ENCODE results near the gene EGLN1. TPM values are rescaled to one million over a fixed set of nuclear protein-coding genes. Genes with fewer than 3 reads are reported as not detected.
"Not testable (repeated sequence)": the region's sequence is repeated elsewhere in the genome, so short reads cannot be mapped to it uniquely, and the experiment has no call there.

EGLN1 gene
- total RNA-seq, 1 donor: 19.0 TPM

- Histone ChIP-seq H3K4me3 (ENCODE audit: low read length) (no peak overlapping the region), H3K4me1 (ENCODE audit: insufficient read depth, low read length) (peaks cover 5% of the 10 kb centered on the region), H3K9me3 (ENCODE audit: low read depth, low read length) (no peaks in the 10 kb centered on the region), H3K27me3 (ENCODE audit: insufficient read depth, low read length) (peaks cover 22% of the 10 kb centered on the region)
These were observed 9.8 kb upstream of the EGLN1 start for GRCh38 chr1:231431665-231432415.

- H3K4me1 ChIP-seq (ENCODE audit: insufficient read depth, low read length); H3K4me3 ChIP-seq (ENCODE audit: low read length); H3K9me3 ChIP-seq (ENCODE audit: low read depth, low read length): not testable (repeated sequence)
- peaks cover 23% of the 10 kb centered on the region for H3K27me3 ChIP-seq (ENCODE audit: insufficient read depth, low read length)
These were observed 8.7 kb upstream of the EGLN1 start for GRCh38 chr1:231430678-231431352.

GRCh38 chr1:231428377-231428776 is 6.3 kb upstream of the EGLN1 start:
- Histone ChIP-seq H3K4me1 (ENCODE audit: insufficient read depth, low read length) (peaks cover 5% of the 10 kb centered on the region), H3K27me3 (ENCODE audit: insufficient read depth, low read length) (peaks cover 42% of the 10 kb centered on the region), H3K4me3 (ENCODE audit: low read length) (no peak overlapping the region), H3K9me3 (ENCODE audit: low read depth, low read length) (no peaks in the 10 kb centered on the region)

GRCh38 chr1:231424950-231425805 is 3.1 kb upstream of the EGLN1 start:
- peaks cover 10% of the 10 kb centered on the region for H3K4me1 ChIP-seq (ENCODE audit: insufficient read depth, low read length)
- H3K4me3 ChIP-seq (ENCODE audit: low read length): no peak overlapping the region
- peaks cover 34% of the 10 kb centered on the region for H3K27me3 ChIP-seq (ENCODE audit: insufficient read depth, low read length)

GRCh38 chr1:231423648-231424047 is 1.6 kb upstream of the EGLN1 start:
- Histone ChIP-seq H3K4me1 (ENCODE audit: insufficient read depth, low read length) (peaks cover 24% of the 10 kb centered on the region), H3K27me3 (ENCODE audit: insufficient read depth, low read length) (peaks cover 34% of the 10 kb centered on the region)

More at GRCh38 chr1:231424950-231425805, 3.1 kb upstream of the EGLN1 start:
- H3K9me3 ChIP-seq (ENCODE audit: low read depth, low read length): no peaks in the 10 kb centered on the region

GRCh38 chr1:231422798-231423309 is 767 bp upstream of the EGLN1 start:
- Histone ChIP-seq H3K27me3 (ENCODE audit: insufficient read depth, low read length) (peaks cover 34% of the 10 kb centered on the region), H3K4me3 (ENCODE audit: low read length) (peak overlapping the region; percentile 47), H3K4me1 (ENCODE audit: insufficient read depth, low read length) (peaks cover 30% of the 10 kb centered on the region)

More at GRCh38 chr1:231423648-231424047, 1.6 kb upstream of the EGLN1 start:
- H3K9me3 ChIP-seq (ENCODE audit: low read depth, low read length): no peaks in the 10 kb centered on the region
- no peak overlapping the region for H3K4me3 ChIP-seq (ENCODE audit: low read length)

GRCh38 chr1:231421546-231421970 is 529 bp downstream of the EGLN1 start:
- Histone ChIP-seq H3K4me3 (ENCODE audit: low read length) (peak overlapping the region; percentile 64), H3K27me3 (ENCODE audit: insufficient read depth, low read length) (peaks cover 27% of the 10 kb centered on the region), H3K9me3 (ENCODE audit: low read depth, low read length) (no peaks in the 10 kb centered on the region), H3K4me1 (ENCODE audit: insufficient read depth, low read length) (peaks cover 40% of the 10 kb centered on the region)

More at GRCh38 chr1:231422798-231423309, 767 bp upstream of the EGLN1 start:
- H3K9me3 ChIP-seq (ENCODE audit: low read depth, low read length): no peaks in the 10 kb centered on the region

GRCh38 chr1:231420959-231421545 is 1.0 kb downstream of the EGLN1 start:
- peaks cover 23% of the 10 kb centered on the region for H3K27me3 ChIP-seq (ENCODE audit: insufficient read depth, low read length)
- no peaks in the 10 kb centered on the region for H3K9me3 ChIP-seq (ENCODE audit: low read depth, low read length)
- peaks cover 41% of the 10 kb centered on the region for H3K4me1 ChIP-seq (ENCODE audit: insufficient read depth, low read length)
- peak overlapping the region; percentile 64 for H3K4me3 ChIP-seq (ENCODE audit: low read length)

- Histone ChIP-seq H3K4me3 (ENCODE audit: low read length) (peak overlapping the region; percentile 64), H3K9me3 (ENCODE audit: low read depth, low read length) (no peaks in the 10 kb centered on the region), H3K4me1 (ENCODE audit: insufficient read depth, low read length) (peaks cover 47% of the 10 kb centered on the region), H3K27me3 (ENCODE audit: insufficient read depth, low read length) (peaks cover 16% of the 10 kb centered on the region)
These were observed 1.7 kb downstream of the EGLN1 start for GRCh38 chr1:231420299-231420958.

GRCh38 chr1:231419738-231420298 is 2.3 kb downstream of the EGLN1 start:
- Histone ChIP-seq H3K4me3 (ENCODE audit: low read length) (peak overlapping the region; percentile 64), H3K9me3 (ENCODE audit: low read depth, low read length) (no peaks in the 10 kb centered on the region), H3K27me3 (ENCODE audit: insufficient read depth, low read length) (peaks cover 10% of the 10 kb centered on the region), H3K4me1 (ENCODE audit: insufficient read depth, low read length) (peaks cover 49% of the 10 kb centered on the region)

GRCh38 chr1:231419147-231419546 is 2.9 kb downstream of the EGLN1 start:
- peaks cover 54% of the 10 kb centered on the region for H3K4me1 ChIP-seq (ENCODE audit: insufficient read depth, low read length)
- no peaks in the 10 kb centered on the region for H3K9me3 ChIP-seq (ENCODE audit: low read depth, low read length)
- peaks cover 4% of the 10 kb centered on the region for H3K27me3 ChIP-seq (ENCODE audit: insufficient read depth, low read length)
- H3K4me3 ChIP-seq (ENCODE audit: low read length): peak overlapping the region; percentile 64

GRCh38 chr1:231418741-231419107 is 3.4 kb downstream of the EGLN1 start:
- Histone ChIP-seq H3K9me3 (ENCODE audit: low read depth, low read length) (no peaks in the 10 kb centered on the region), H3K27me3 (ENCODE audit: insufficient read depth, low read length) (peaks cover 3% of the 10 kb centered on the region), H3K4me3 (ENCODE audit: low read length) (peak overlapping the region; percentile 64), H3K4me1 (ENCODE audit: insufficient read depth, low read length) (peaks cover 54% of the 10 kb centered on the region)

GRCh38 chr1:231418101-231418740 is 3.9 kb downstream of the EGLN1 start:
- H3K4me3 ChIP-seq (ENCODE audit: low read length): peak overlapping the region; percentile 64

More at GRCh38 chr1:231418101-231418740, 3.9 kb downstream of the EGLN1 start:
- Histone ChIP-seq H3K4me1 (ENCODE audit: insufficient read depth, low read length) (peaks cover 54% of the 10 kb centered on the region), H3K9me3 (ENCODE audit: low read depth, low read length) (no peaks in the 10 kb centered on the region), H3K27me3 (ENCODE audit: insufficient read depth, low read length) (no peaks in the 10 kb centered on the region)

Measured in mononuclear cell (primary cell).